Stomach (tissue), 9 donors: ENCODE results near the gene LEMD3. TPM values are rescaled to one million over a fixed set of nuclear protein-coding genes. Genes with fewer than 3 reads are reported as not detected.

ENCODE experiments used
- DNase-seq, 2 donors: peaks; one replicate each; pipeline versions ENCODE4 v3.0.0 to v3.0.0-alpha.2; 2013 to 2019
- H3K27ac ChIP-seq, 5 donors: fragments of 200-600 bp in 4 of 5; sonication (generic) in 4 of 5; one replicate each; pipeline ENCODE4 v1.5.1; 2013 to 2019; ENCODE audit warnings: mild to moderate bottlenecking in 1 of 5, moderate library complexity in 1 of 5
- H3K27me3 ChIP-seq, 3 donors: fragments of 200-600 bp; sonication (generic); one replicate each; pipeline ENCODE4 v1.5.1; 2017 to 2019; ENCODE audit warnings: mixed run types in 1 of 3
- H3K36me3 ChIP-seq, 4 donors: fragments of 200-600 bp; sonication (generic); 1 replicate in 3 of 4; 2 replicates in 1 of 4; pipeline ENCODE4 v1.5.1; 2016 to 2019
- H3K4me1 ChIP-seq, 4 donors: fragments of 200-600 bp; sonication (generic); one replicate each; pipeline ENCODE4 v1.5.1; 2016 to 2019
- H3K4me3 ChIP-seq, 4 donors: fragments of 200-600 bp; sonication (generic) in 3 of 4; one replicate each; pipeline ENCODE4 v1.5.1; 2016 to 2019; ENCODE audit warnings: mild to moderate bottlenecking in 1 of 4
- H3K9me3 ChIP-seq, 4 donors: fragments of 200-600 bp; sonication (generic); one replicate each; pipeline ENCODE4 v1.5.1; 2016 to 2019
- EP300 ChIP-seq: sonication (generic); formaldehyde crosslinking; IDR thresholded peaks from one replicate; pipeline ENCODE4 v1.6.1; 2017; ENCODE audit warnings: antibody characterized with exemption
- POLR2A ChIP-seq, 4 donors: fragments of 450-650 bp; IDR thresholded peaks; one replicate each; pipeline ENCODE4 v1.6.1; 2016; ENCODE audit warnings: antibody characterized with exemption in 4 of 4, control low read depth in 2 of 4, mild to moderate bottlenecking in 1 of 4, moderate library complexity in 1 of 4
- POLR2AphosphoS5 ChIP-seq, 3 donors: sonication (generic); formaldehyde crosslinking; IDR thresholded peaks; one replicate each; pipeline ENCODE4 v1.6.1; 2016; ENCODE audit warnings: antibody characterized with exemption in 3 of 3
- WGBS, 5 donors: extraction: QIAGEN DNeasy Blood & Tissue Kit in 3 of 5; methylation state at CpG; one replicate each; pipeline versions ENCODE4 v1.1.5 to v1.1.7; 2013 to 2018; 5-methylcytosine and 5-hydroxymethylcytosine counted together
- intact Hi-C: fragments of 100-400 bp; cut with DNase I; formaldehyde crosslinking; loops from one replicate; pipeline ENCODE4 v1.15.1; 2023; ENCODE audit warnings: low total_unique reads
- polyA plus RNA-seq, 3 donors: library from polyadenylated mRNA; stranded (reverse); fragments of 200-250 nt; gene quantifications; one replicate each; pipeline ENCODE4 v1.2.3, GENCODE V29; 2013
- total RNA-seq, 5 donors: library from RNA; depleted of rRNA; stranded (reverse); fragments of >200 nt; gene quantifications; one replicate each; pipeline versions ENCODE4 v1.1.0 to v1.2.3, GENCODE V29; 2014 to 2016
- TF ChIP-seq, protein P1 (sequence below), 7 experiments: fragments of 450-650 bp in 4 of 7; fragments of 200-600 bp in 3 of 7; sonication (generic) in 3 of 7; IDR thresholded peaks; one replicate each; pipeline ENCODE4 v1.5.1; 2016 to 2019; ENCODE audit warnings: antibody characterized with exemption in 7 of 7, control low read depth in 2 of 7, mild to moderate bottlenecking in 1 of 7
- donor health status: healthy with polysubstance abuse.
- donor health status: Bipolar disorder and iron deficiency.
- donor health status: healthy.

Gene LEMD3
- total and polyA plus RNA-seq, 8 donors, result 2.7 to 230 (median 18.9) TPM

DNA sequence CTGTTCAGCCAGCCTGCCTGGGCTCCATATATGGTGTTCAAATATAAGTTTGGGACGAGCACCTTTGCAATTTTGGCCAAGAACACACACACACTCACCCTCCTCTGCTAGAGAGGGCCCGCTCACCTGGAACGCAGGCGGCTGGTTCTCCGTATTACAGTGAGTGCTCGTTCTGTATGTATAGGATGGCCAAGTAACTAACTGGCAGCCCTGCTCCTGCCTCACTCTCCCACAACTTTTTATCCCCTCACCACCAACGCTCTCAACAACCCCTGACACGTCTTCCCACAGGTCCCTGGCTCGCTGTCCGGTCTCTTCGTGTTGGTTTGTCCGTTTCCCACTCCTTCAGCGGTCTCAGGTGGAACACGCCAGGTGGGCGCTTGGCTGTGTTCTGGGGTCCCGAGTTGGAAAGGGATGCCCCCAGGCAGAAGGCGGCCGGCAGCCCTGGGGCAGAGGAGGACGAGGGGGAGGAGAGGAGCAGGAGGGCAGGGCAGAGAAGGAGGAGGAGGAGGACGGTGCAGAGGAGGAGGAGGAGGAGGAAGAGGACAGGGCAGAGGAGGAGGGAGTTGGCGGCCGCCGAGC is 108.7 kb downstream of the LEMD3 start:
- intact Hi-C loops, result no loop called here
- Histone ChIP-seq H3K27ac (peak overlapping the region in 4 of 5 donors; percentile 86 to 93 (median 90)), H3K36me3 (no peaks in the 10 kb centered on the region), H3K4me1 (peaks cover 6 to 44% (median 27%) of the 10 kb centered on the region in 4 donors), H3K9me3 (no peaks in the 10 kb centered on the region), H3K27me3 (peaks cover 0 to 17% (median 14%) of the 10 kb centered on the region in 3 donors), H3K4me3 (peak overlapping the region; percentile 77 to 84 (median 82))
- DNase-seq, result no peak
- TF ChIP-seq EP300, result no peak
- TF ChIP-seq, protein P1, sequence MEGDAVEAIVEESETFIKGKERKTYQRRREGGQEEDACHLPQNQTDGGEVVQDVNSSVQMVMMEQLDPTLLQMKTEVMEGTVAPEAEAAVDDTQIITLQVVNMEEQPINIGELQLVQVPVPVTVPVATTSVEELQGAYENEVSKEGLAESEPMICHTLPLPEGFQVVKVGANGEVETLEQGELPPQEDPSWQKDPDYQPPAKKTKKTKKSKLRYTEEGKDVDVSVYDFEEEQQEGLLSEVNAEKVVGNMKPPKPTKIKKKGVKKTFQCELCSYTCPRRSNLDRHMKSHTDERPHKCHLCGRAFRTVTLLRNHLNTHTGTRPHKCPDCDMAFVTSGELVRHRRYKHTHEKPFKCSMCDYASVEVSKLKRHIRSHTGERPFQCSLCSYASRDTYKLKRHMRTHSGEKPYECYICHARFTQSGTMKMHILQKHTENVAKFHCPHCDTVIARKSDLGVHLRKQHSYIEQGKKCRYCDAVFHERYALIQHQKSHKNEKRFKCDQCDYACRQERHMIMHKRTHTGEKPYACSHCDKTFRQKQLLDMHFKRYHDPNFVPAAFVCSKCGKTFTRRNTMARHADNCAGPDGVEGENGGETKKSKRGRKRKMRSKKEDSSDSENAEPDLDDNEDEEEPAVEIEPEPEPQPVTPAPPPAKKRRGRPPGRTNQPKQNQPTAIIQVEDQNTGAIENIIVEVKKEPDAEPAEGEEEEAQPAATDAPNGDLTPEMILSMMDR (IDR thresholded peaks at IDR 0.05), result no peak
- TF ChIP-seq POLR2AphosphoS5 (IDR thresholded peaks at IDR 0.05), result no peak
- no peak for TF ChIP-seq POLR2A (IDR thresholded peaks at IDR 0.05)
- WGBS, 5 donors, result 21 to 47% (median 38%) methylated on average over 16 to 23 of the region's 23 CpGs

DNA sequence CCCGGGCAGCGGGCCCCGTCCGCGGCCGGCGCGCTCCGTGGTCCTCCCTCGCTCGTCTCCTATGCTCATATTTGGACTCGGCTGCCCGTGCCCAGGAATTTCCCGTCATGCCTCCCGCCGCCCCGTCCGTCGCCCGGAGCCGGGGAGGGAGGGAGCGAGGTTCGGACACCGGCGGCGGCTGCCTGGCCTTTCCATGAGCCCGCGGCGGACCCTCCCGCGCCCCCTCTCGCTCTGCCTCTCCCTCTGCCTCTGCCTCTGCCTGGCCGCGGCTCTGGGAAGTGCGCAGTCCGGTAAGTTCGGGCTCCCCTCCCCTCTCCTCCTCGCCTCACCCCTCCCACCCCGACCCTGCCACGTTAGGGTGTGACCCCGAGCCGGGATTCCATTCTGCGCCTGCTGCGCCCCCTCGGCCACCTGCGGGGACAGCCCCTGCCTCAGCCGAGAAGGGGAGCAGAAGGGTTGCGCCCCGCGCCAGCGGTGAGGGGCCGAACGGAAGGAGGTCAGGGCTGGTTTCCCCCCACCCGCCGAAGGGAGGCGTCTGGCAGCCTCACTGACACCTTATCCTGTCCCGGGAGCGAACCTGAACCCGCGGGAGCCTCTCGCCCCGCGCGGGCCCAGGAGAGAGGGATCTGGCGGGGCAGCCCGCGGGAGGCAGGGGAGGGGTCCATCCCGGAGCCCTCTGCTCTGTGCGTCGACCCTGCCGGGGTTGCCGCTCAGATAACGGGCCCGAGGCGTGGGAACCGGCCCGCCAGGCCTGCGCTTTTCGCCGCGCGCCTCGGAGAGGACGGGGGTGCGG is 109.4 kb downstream of the LEMD3 start, which contains the start of gene MSRB3:
TSS of gene MSRB3 (plus strand) at position 108 of the 793 bp plus-strand sequence. CDS start 29,897 bp downstream, outside the sequence.
- H3K27ac ChIP-seq, result peak within 1 kb of the TSS; percentile 42 to 93 (median 90)
- peak within 1 kb of the TSS; percentile 77 to 84 (median 82) for H3K4me3 ChIP-seq
- DNase-seq, result peak; percentile 43 to 90
- TF ChIP-seq POLR2A (IDR thresholded peaks at IDR 0.05) (no peak), POLR2AphosphoS5 (IDR thresholded peaks at IDR 0.05) (peak; percentile 56 to 86 (median 67))
- WGBS, 5 donors, result 0 to 1% (median 1%) methylated on average over 8 to 85 of the region's 85 CpGs
- H3K36me3 ChIP-seq, result no peaks in the 10 kb centered on the region
- peaks cover 0 to 17% (median 14%) of the 10 kb centered on the region in 3 donors for H3K27me3 ChIP-seq
- H3K4me1 ChIP-seq, result peaks cover 6 to 44% (median 27%) of the 10 kb centered on the region in 4 donors
- intact Hi-C loops, result no loop called here
- no peaks in the 10 kb centered on the region for H3K9me3 ChIP-seq

DNA sequence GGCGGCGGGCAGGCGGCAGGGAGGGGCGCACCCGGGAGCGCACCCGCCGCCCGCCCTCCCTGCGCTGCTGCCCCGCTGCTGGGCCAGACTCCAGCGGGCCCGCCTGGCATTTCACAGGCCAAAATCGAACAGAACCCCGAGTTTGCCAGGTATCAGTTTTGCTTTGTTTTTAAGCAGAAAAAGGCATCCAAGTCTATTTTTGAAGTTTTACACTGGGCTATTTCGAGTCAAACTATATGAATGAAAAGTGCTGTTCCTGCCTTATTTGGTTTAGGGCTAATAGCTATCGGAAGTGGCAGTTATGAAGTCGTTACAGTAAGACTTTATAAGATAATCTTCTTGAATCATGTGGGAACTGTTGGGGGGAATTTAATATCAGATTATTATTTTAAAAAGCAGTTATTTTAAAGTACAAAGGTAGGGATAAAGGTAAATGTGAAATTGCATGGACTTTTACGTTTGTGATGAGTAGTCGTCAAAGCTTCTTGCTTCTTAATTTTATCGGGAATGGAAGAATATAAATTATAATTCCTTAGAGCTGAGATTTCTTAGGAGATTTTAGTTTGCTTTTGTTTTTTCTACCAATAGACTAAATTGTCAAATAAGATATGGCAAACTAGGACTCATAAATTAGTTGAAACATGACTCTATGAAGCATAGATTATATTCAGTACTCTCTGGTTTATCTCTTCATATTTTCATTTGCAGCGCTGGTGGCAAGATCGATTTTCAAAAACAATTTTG is 110.2 kb downstream of the LEMD3 start:
- H3K27ac ChIP-seq, result peak overlapping the region in 4 of 5 donors; percentile 86 to 93 (median 90)
- TF ChIP-seq EP300, result no peak
- no peak for TF ChIP-seq POLR2AphosphoS5 (IDR thresholded peaks at IDR 0.05)
- TF ChIP-seq POLR2A (IDR thresholded peaks at IDR 0.05), result no peak
- TF ChIP-seq, protein P1 (IDR thresholded peaks at IDR 0.05), result no peak
- peaks cover 6 to 44% (median 27%) of the 10 kb centered on the region in 4 donors for H3K4me1 ChIP-seq
- WGBS, 5 donors, result 14 to 28% (median 18%) methylated on average over 12 to 23 of the region's 23 CpGs
- H3K36me3 ChIP-seq, result no peaks in the 10 kb centered on the region
- DNase-seq, result no peak
- H3K4me3 ChIP-seq, result peak overlapping the region; percentile 77 to 84 (median 82)
- intact Hi-C loops, result no loop called here
- H3K9me3 ChIP-seq, result no peaks in the 10 kb centered on the region
- H3K27me3 ChIP-seq, result peaks cover 0 to 17% (median 14%) of the 10 kb centered on the region in 3 donors

DNA sequence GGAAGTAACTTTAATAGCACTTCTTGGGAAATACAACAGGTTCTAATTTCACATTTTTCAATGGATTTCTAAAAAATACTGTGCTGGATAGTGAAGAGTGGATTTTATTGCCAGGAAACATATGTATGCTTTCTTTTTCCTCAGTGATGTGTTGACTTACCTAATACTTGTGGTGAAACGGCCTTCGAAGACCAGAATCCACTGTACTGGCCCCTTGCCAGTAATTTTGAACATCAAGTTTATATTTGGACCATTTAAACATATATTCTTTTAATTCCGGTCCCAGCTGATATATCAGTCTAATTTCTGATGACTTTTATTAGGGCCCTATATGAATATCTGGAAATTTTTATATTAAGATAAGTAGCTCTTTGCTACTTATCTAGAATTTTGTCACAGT is 110.9 kb downstream of the LEMD3 start:
- Histone ChIP-seq H3K4me3 (peak overlapping the region in 2 of 4 donors; percentile 77 to 82), H3K9me3 (no peaks in the 10 kb centered on the region), H3K4me1 (peaks cover 6 to 44% (median 27%) of the 10 kb centered on the region in 4 donors), H3K27ac (no peak overlapping the region), H3K36me3 (no peaks in the 10 kb centered on the region), H3K27me3 (peaks cover 0 to 17% (median 14%) of the 10 kb centered on the region in 3 donors)
- TF ChIP-seq EP300, result no peak
- no peak for TF ChIP-seq POLR2A (IDR thresholded peaks at IDR 0.05)
- no peak for TF ChIP-seq POLR2AphosphoS5 (IDR thresholded peaks at IDR 0.05)
- TF ChIP-seq, protein P1 (IDR thresholded peaks at IDR 0.05), result no peak
- no peak for DNase-seq
- intact Hi-C loops, result no loop called here
- WGBS, 5 donors, result 42 to 68% (median 58%) methylated on average over 3 of the region's 3 CpGs
